Measurements from ENCODE around the gene GPN2.

- no peak for TF ChIP-seq CTCF (conservative IDR thresholded peaks at IDR 0.05 in 1 of 2, IDR thresholded peaks at IDR 0.05 in 1 of 2; ENCODE audit: low read depth in 1 of 2, low read length in 2 of 2)
- TF ChIP-seq EZH2 (IDR thresholded peaks at IDR 0.05; ENCODE audit: low read length, missing control alignments), result no peak
Observed at GRCh38 chr1:26832249-26832960, 57.7 kb downstream of the GPN2 start.

All from fibroblast of lung (primary cell).